ENCODE results near the gene SLC22A5. TPM values are rescaled to one million over a fixed set of nuclear protein-coding genes. Genes with fewer than 3 reads are reported as not detected.
"Not testable (repeated sequence)": the region's sequence is repeated elsewhere in the genome, so short reads cannot be mapped to it uniquely, and the experiment has no call there.

The SLC22A5 gene
- total and polyA plus RNA-seq, 2 donors: 6.4 to 9.3 TPM

- DNase-seq (ENCODE audit: extremely low spot score); H3K4me3 ChIP-seq (ENCODE audit: low read depth, low read length); H3K4me1 ChIP-seq (ENCODE audit: insufficient read depth); H3K36me3 ChIP-seq (ENCODE audit: insufficient read depth); H3K27ac ChIP-seq (ENCODE audit: low read depth): not testable (repeated sequence)
- WGBS: 85% methylated on average over 2 of the region's 2 CpGs
Observed at GRCh38 chr5:132404041-132404440, 34.5 kb downstream of the SLC22A5 start.

- Histone ChIP-seq H3K27ac (ENCODE audit: low read depth) (no peak overlapping the region), H3K4me3 (ENCODE audit: low read depth, low read length) (no peak overlapping the region), H3K36me3 (ENCODE audit: insufficient read depth) (no peaks in the 10 kb centered on the region), H3K4me1 (ENCODE audit: insufficient read depth) (peaks cover 2% of the 10 kb centered on the region)
- WGBS: 70% methylated on average over 1 of the region's 1 CpG
- no peak for DNase-seq (ENCODE audit: extremely low spot score)
Observed at GRCh38 chr5:132405646-132406045, 36.1 kb downstream of the SLC22A5 start.

GRCh38 chr5:132406144-132406783 lies 36.8 kb downstream of the SLC22A5 start:
- 88% methylated on average over 4 of the region's 4 CpGs for WGBS
- Histone ChIP-seq H3K36me3 (ENCODE audit: insufficient read depth) (no peaks in the 10 kb centered on the region), H3K4me1 (ENCODE audit: insufficient read depth) (peaks cover 2% of the 10 kb centered on the region), H3K4me3 (ENCODE audit: low read depth, low read length) (no peak overlapping the region), H3K27ac (ENCODE audit: low read depth) (no peak overlapping the region)
- DNase-seq (ENCODE audit: extremely low spot score): no peak

- H3K27ac ChIP-seq (ENCODE audit: low read depth): no peak overlapping the region
- no peaks in the 10 kb centered on the region for H3K36me3 ChIP-seq (ENCODE audit: insufficient read depth)
- WGBS: 90% methylated on average over 3 of the region's 3 CpGs
- H3K4me3 ChIP-seq (ENCODE audit: low read depth, low read length): no peak overlapping the region
- no peak for DNase-seq (ENCODE audit: extremely low spot score)
- peaks cover 2% of the 10 kb centered on the region for H3K4me1 ChIP-seq (ENCODE audit: insufficient read depth)
Observed at GRCh38 chr5:132407970-132408369, 38.5 kb downstream of the SLC22A5 start.

- WGBS: 81% methylated on average over 6 of the region's 6 CpGs
- Histone ChIP-seq H3K27ac (ENCODE audit: low read depth) (peak overlapping the region; percentile 6), H3K36me3 (ENCODE audit: insufficient read depth) (no peaks in the 10 kb centered on the region), H3K4me3 (ENCODE audit: low read depth, low read length) (no peak overlapping the region), H3K4me1 (ENCODE audit: insufficient read depth) (peaks cover 2% of the 10 kb centered on the region)
- DNase-seq (ENCODE audit: extremely low spot score): no peak
Observed at GRCh38 chr5:132408456-132408855, 38.9 kb downstream of the SLC22A5 start.

GRCh38 chr5:132408965-132409364 lies 39.5 kb downstream of the SLC22A5 start:
- H3K4me1 ChIP-seq (ENCODE audit: insufficient read depth): peaks cover 2% of the 10 kb centered on the region
- no peak overlapping the region for H3K27ac ChIP-seq (ENCODE audit: low read depth)
- no peaks in the 10 kb centered on the region for H3K36me3 ChIP-seq (ENCODE audit: insufficient read depth)
- 41% methylated on average over 2 of the region's 2 CpGs for WGBS
- DNase-seq (ENCODE audit: extremely low spot score): no peak
- no peak overlapping the region for H3K4me3 ChIP-seq (ENCODE audit: low read depth, low read length)

- Histone ChIP-seq H3K4me3 (ENCODE audit: low read depth, low read length) (peak overlapping the region; percentile 66), H3K4me1 (ENCODE audit: insufficient read depth) (peaks cover 2% of the 10 kb centered on the region)
- under 1% methylated on average over 90 of the region's 90 CpGs for WGBS
Observed at GRCh38 chr5:132410451-132411303, 41.2 kb downstream of the SLC22A5 start.

GRCh38 chr5:132411304-132412013 lies 41.9 kb downstream of the SLC22A5 start:
- DNase-seq (ENCODE audit: extremely low spot score): no peak
- H3K4me3 ChIP-seq (ENCODE audit: low read depth, low read length): peak overlapping the region; percentile 66
- peak overlapping the region; percentile 99 for H3K27ac ChIP-seq (ENCODE audit: low read depth)
- 32% methylated on average over 9 of the region's 9 CpGs for WGBS
- H3K4me1 ChIP-seq (ENCODE audit: insufficient read depth): peaks cover 2% of the 10 kb centered on the region
- H3K36me3 ChIP-seq (ENCODE audit: insufficient read depth): no peaks in the 10 kb centered on the region

More at GRCh38 chr5:132410451-132411303, 41.2 kb downstream of the SLC22A5 start:
- DNase-seq (ENCODE audit: extremely low spot score): no peak
- H3K36me3 ChIP-seq (ENCODE audit: insufficient read depth): no peaks in the 10 kb centered on the region
- H3K27ac ChIP-seq (ENCODE audit: low read depth): peak overlapping the region; percentile 99

GRCh38 chr5:132413567-132413966 lies 44.1 kb downstream of the SLC22A5 start:
- no peak overlapping the region for H3K4me3 ChIP-seq (ENCODE audit: low read depth, low read length)
- no peak overlapping the region for H3K27ac ChIP-seq (ENCODE audit: low read depth)
- DNase-seq (ENCODE audit: extremely low spot score): no peak
- no peaks in the 10 kb centered on the region for H3K36me3 ChIP-seq (ENCODE audit: insufficient read depth)
- H3K4me1 ChIP-seq (ENCODE audit: insufficient read depth): peaks cover under 1% of the 10 kb centered on the region

- no peaks in the 10 kb centered on the region for H3K4me1 ChIP-seq (ENCODE audit: insufficient read depth)
- WGBS: 35% methylated on average over 5 of the region's 5 CpGs
- DNase-seq (ENCODE audit: extremely low spot score): no peak
- H3K36me3 ChIP-seq (ENCODE audit: insufficient read depth): no peaks in the 10 kb centered on the region
- H3K4me3 ChIP-seq (ENCODE audit: low read depth, low read length): no peak overlapping the region
- no peak overlapping the region for H3K27ac ChIP-seq (ENCODE audit: low read depth)
Observed at GRCh38 chr5:132414634-132415378, 45.3 kb downstream of the SLC22A5 start.

GRCh38 chr5:132415516-132415915 lies 46.0 kb downstream of the SLC22A5 start:
- not testable (repeated sequence) for H3K36me3 ChIP-seq (ENCODE audit: insufficient read depth); H3K4me3 ChIP-seq (ENCODE audit: low read depth, low read length); DNase-seq (ENCODE audit: extremely low spot score); H3K27ac ChIP-seq (ENCODE audit: low read depth); H3K4me1 ChIP-seq (ENCODE audit: insufficient read depth)
- WGBS: 92% methylated on average over 7 of the region's 7 CpGs

- Histone ChIP-seq H3K36me3 (ENCODE audit: insufficient read depth) (no peaks in the 10 kb centered on the region), H3K4me3 (ENCODE audit: low read depth, low read length) (no peak overlapping the region), H3K27ac (ENCODE audit: low read depth) (no peak overlapping the region), H3K4me1 (ENCODE audit: insufficient read depth) (no peaks in the 10 kb centered on the region)
- no peak for DNase-seq (ENCODE audit: extremely low spot score)
- WGBS: 83% methylated on average over 6 of the region's 6 CpGs
Observed at GRCh38 chr5:132416306-132417009, 46.9 kb downstream of the SLC22A5 start.

GRCh38 chr5:132417010-132417439 lies 47.5 kb downstream of the SLC22A5 start:
- 83% methylated on average over 6 of the region's 6 CpGs for WGBS
- peak overlapping the region; percentile 4 for H3K27ac ChIP-seq (ENCODE audit: low read depth)
- no peaks in the 10 kb centered on the region for H3K4me1 ChIP-seq (ENCODE audit: insufficient read depth)
- DNase-seq (ENCODE audit: extremely low spot score): no peak
- no peak overlapping the region for H3K4me3 ChIP-seq (ENCODE audit: low read depth, low read length)
- H3K36me3 ChIP-seq (ENCODE audit: insufficient read depth): no peaks in the 10 kb centered on the region

All from urinary bladder (tissue), 4 donors.